GM12892 (cell line): ENCODE data around the gene GBF1.

ENCODE experiments used
- POLR2A ChIP-seq: IDR thresholded peaks from 2 replicates; pipeline ENCODE4 v1.6.1; 2011; ENCODE audit warnings: low read depth, low read length, control low read depth
- POLR2AphosphoS5 ChIP-seq: IDR thresholded peaks from 2 replicates; pipeline ENCODE4 v1.6.1; 2011; ENCODE audit warnings: low read depth, low read length, control low read depth

DNA sequence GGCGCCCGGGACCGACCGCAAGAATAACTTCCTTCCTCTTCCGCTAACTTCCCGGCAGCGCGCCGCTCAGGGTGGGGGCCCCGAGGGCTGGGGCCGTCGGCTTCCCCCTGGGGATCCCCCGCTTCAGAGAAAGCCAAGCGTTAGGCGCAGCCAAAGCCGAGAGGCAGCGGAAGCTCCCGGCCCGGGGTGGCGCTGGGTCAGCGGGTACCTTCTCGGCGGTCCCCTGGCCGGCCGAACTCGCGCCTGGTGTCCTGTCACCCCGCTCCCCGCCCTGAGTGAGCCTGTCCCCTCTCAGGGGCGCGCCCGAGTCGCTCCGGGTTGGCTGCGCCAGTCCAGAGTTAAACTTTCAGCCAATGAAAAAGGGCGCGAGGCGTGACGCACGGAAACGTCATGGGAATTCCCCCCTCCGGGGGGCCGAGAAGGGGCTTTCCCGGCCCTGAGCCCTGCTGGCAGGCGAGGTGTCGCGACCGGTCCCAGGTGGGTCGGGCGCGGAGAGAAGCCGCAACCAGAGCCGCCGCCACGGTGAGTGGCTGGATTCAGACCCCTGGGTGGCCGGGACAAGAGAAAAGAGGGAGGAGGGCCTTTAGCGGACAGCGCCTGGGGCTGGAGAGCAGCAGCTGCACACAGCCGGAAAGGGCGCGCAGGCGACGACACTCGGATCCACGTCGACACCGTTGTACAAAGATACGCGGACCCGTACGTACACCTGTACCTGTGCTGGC is 148.9 kb downstream of the GBF1 start:
- TF ChIP-seq POLR2A, result peak; percentile 75
- TF ChIP-seq POLR2AphosphoS5, result no peak
